Testis (tissue), 2 donors: ENCODE measurements around the gene KIFAP3.
"Not testable (repeated sequence)": the region's sequence is repeated elsewhere in the genome, so short reads cannot be mapped to it uniquely, and the experiment has no call there.

Experiments
- CTCF ChIP-seq, 3 experiments: fragments of 450-650 bp in 2 of 3; fragments of 200-600 bp in 1 of 3; sonication (generic) in 1 of 3; IDR thresholded peaks; one replicate each; pipeline ENCODE4 v1.5.1; 2016 to 2019; ENCODE audit warnings: antibody characterized with exemption in 3 of 3, mild to moderate bottlenecking in 2 of 3, moderate library complexity in 1 of 3
- POLR2A ChIP-seq: fragments of 450-650 bp; IDR thresholded peaks from one replicate; pipeline ENCODE4 v1.6.1; 2017; ENCODE audit warnings: antibody characterized with exemption, mild to moderate bottlenecking, moderate library complexity

- TF ChIP-seq CTCF (IDR thresholded peaks at IDR 0.05); POLR2A: not testable (repeated sequence)
These were observed 38.6 kb upstream of the KIFAP3 start for GRCh38 chr1:170113140-170113539.
